SU-DHL-6 (cell line): ENCODE data around the gene DAND5.

Source experiments
- EZH2phosphoT487 ChIP-seq: fragments of 200-600 bp; sonication (generic), shearing (Covaris generic); conservative IDR thresholded peaks from 2 replicates; pipeline ENCODE4 v1.6.1; 2018; ENCODE audit warnings: mild to moderate bottlenecking, antibody characterized with exemption, low read length, moderate library complexity, mixed read lengths
- TF ChIP-seq, protein P1 (sequence below): fragments of 200-600 bp; sonication (generic); IDR thresholded peaks from one replicate; pipeline ENCODE4 v1.5.1; 2017; ENCODE audit warnings: antibody characterized with exemption, mild to moderate bottlenecking, low read length, moderate library complexity; ENCODE audit not compliant: insufficient read depth, poor library complexity, severe bottlenecking

GRCh38 chr19:12949363-12950283 lies 19.8 kb upstream of the DAND5 start:
- TF ChIP-seq, protein P1, sequence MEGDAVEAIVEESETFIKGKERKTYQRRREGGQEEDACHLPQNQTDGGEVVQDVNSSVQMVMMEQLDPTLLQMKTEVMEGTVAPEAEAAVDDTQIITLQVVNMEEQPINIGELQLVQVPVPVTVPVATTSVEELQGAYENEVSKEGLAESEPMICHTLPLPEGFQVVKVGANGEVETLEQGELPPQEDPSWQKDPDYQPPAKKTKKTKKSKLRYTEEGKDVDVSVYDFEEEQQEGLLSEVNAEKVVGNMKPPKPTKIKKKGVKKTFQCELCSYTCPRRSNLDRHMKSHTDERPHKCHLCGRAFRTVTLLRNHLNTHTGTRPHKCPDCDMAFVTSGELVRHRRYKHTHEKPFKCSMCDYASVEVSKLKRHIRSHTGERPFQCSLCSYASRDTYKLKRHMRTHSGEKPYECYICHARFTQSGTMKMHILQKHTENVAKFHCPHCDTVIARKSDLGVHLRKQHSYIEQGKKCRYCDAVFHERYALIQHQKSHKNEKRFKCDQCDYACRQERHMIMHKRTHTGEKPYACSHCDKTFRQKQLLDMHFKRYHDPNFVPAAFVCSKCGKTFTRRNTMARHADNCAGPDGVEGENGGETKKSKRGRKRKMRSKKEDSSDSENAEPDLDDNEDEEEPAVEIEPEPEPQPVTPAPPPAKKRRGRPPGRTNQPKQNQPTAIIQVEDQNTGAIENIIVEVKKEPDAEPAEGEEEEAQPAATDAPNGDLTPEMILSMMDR, result no peak
- TF ChIP-seq EZH2phosphoT487, result no peak
